ENCODE data around the gene GPD1. TPM values are rescaled to one million over a fixed set of nuclear protein-coding genes. Genes with fewer than 3 reads are reported as not detected.

Gene GPD1
- 1.7 and 3.4 TPM in 2 replicates for total RNA-seq
- polyA plus RNA-seq, result 2.5 and 4.3 TPM in 2 replicates

- Histone ChIP-seq H3K9me3 (ENCODE audit: low read depth) (no peaks in the 10 kb centered on the region), H3K36me3 (peaks cover 15% of the 10 kb centered on the region), H3K4me3 (no peak within 1 kb of the TSS), H3K27me3 (no peaks in the 10 kb centered on the region), H3K4me1 (ENCODE audit: low read depth) (peaks cover 16% of the 10 kb centered on the region), H3K27ac (peak within 1 kb of the TSS; percentile 49)
- no peak for TF ChIP-seq CTCF (IDR thresholded peaks at IDR 0.05; ENCODE audit: low read depth, low read length)
- peak; percentile 54 to 75 for DNase-seq (ENCODE audit: low read depth in 1 of 2, low spot score in 1 of 2)
Measured at GRCh38 chr12:50103767-50104321, at the start of gene GPD1. Gene GPD1 (plus strand): TSS chr12:50104008. CDS start chr12:50104051, 43 bp downstream.

GRCh38 chr12:50055831-50056638 is 47.8 kb upstream of the GPD1 start:
- DNase-seq (ENCODE audit: low read depth in 1 of 2, low spot score in 1 of 2), result peak; percentile 57 to 70
- Histone ChIP-seq H3K4me3 (no peak overlapping the region), H3K27ac (no peak overlapping the region), H3K9me3 (ENCODE audit: low read depth) (no peaks in the 10 kb centered on the region), H3K4me1 (ENCODE audit: low read depth) (peaks cover 12% of the 10 kb centered on the region), H3K36me3 (no peaks in the 10 kb centered on the region), H3K27me3 (peaks cover 35% of the 10 kb centered on the region)
- peak; percentile 99 for TF ChIP-seq CTCF (IDR thresholded peaks at IDR 0.05; ENCODE audit: low read depth, low read length)

GRCh38 chr12:50056639-50056976 is 47.2 kb upstream of the GPD1 start:
- no peaks in the 10 kb centered on the region for H3K36me3 ChIP-seq
- peaks cover 35% of the 10 kb centered on the region for H3K27me3 ChIP-seq
- H3K27ac ChIP-seq, result no peak overlapping the region
- TF ChIP-seq CTCF (IDR thresholded peaks at IDR 0.05; ENCODE audit: low read depth, low read length), result no peak
- no peak for DNase-seq (ENCODE audit: low read depth in 1 of 2, low spot score in 1 of 2)
- peak overlapping the region; percentile 87 for H3K4me3 ChIP-seq
- H3K9me3 ChIP-seq (ENCODE audit: low read depth), result no peaks in the 10 kb centered on the region
- H3K4me1 ChIP-seq (ENCODE audit: low read depth), result peaks cover 8% of the 10 kb centered on the region

- Histone ChIP-seq H3K4me1 (ENCODE audit: low read depth) (peaks cover 8% of the 10 kb centered on the region), H3K36me3 (no peaks in the 10 kb centered on the region), H3K27ac (no peak within 1 kb of the TSS), H3K9me3 (ENCODE audit: low read depth) (no peaks in the 10 kb centered on the region), H3K27me3 (peaks cover 29% of the 10 kb centered on the region), H3K4me3 (peak within 1 kb of the TSS; percentile 87)
- no peak for TF ChIP-seq CTCF (IDR thresholded peaks at IDR 0.05; ENCODE audit: low read depth, low read length)
- peak; percentile 81 to 83 for DNase-seq (ENCODE audit: low read depth in 1 of 2, low spot score in 1 of 2)
Measured at GRCh38 chr12:50057000-50057841, 46.6 kb upstream of the GPD1 start, which contains the start of gene ASIC1. Gene ASIC1 (plus strand): TSS chr12:50057596. CDS start chr12:50058767, 1,171 bp downstream.

GRCh38 chr12:50057896-50058670 is 45.7 kb upstream of the GPD1 start:
- no peaks in the 10 kb centered on the region for H3K9me3 ChIP-seq (ENCODE audit: low read depth)
- H3K4me3 ChIP-seq, result peak overlapping the region; percentile 87
- TF ChIP-seq CTCF (IDR thresholded peaks at IDR 0.05; ENCODE audit: low read depth, low read length), result no peak
- no peak overlapping the region for H3K27ac ChIP-seq
- H3K36me3 ChIP-seq, result no peaks in the 10 kb centered on the region
- H3K4me1 ChIP-seq (ENCODE audit: low read depth), result peaks cover 8% of the 10 kb centered on the region
- peaks cover 27% of the 10 kb centered on the region for H3K27me3 ChIP-seq
- DNase-seq (ENCODE audit: low read depth in 1 of 2, low spot score in 1 of 2), result no peak
